ENCODE measurements around the gene ARIH1. TPM values are rescaled to one million over a fixed set of nuclear protein-coding genes. Genes with fewer than 3 reads are reported as not detected.

ARIH1 gene
- total and polyA plus RNA-seq, 2 of the 8 experiments (the other 6 are each of a cell fraction or from before 2014, with no cell fraction given): 32.7 to 179 TPM

GRCh38 chr15:72532991-72533601 lies 59.0 kb downstream of the ARIH1 start:
- no peak overlapping the region for H2BK15ac ChIP-seq (ENCODE audit: low read length)
- H3K23ac ChIP-seq (ENCODE audit: insufficient read length): no peak overlapping the region
- H3K36me3 ChIP-seq (ENCODE audit: control insufficient read depth in 2 of 4, insufficient read depth in 4 of 4, low read length in 3 of 4): no peaks in the 10 kb centered on the region; a peak in 1 of 8 replicates
- H3K4me2 ChIP-seq (ENCODE audit: insufficient read depth in 1 of 2, low read depth in 2 of 2, low read length in 2 of 2): no peak overlapping the region
- ChIA-PET CTCF (ENCODE audit: partially characterized antibody) (interaction anchor here (0.5 to 2.9 kb wide), 26 partner anchors 9 to 220 kb away, joined by 3 to 16 read pairs (median 4); partner anchors contain the start of gene HEXA), POLR2A (ENCODE audit: partially characterized antibody) (no interaction called here)
- 88% methylated on average over 5 of the region's 5 CpGs; no CpG with 5 or more reads in 1 of the 2 experiments for WGBS, 2 experiments (ENCODE audit: extremely low coverage in 1 of 2, insufficient coverage in 1 of 2, insufficient read length in 1 of 2, insufficient replicate concordance in 2 of 2, low coverage in 1 of 2, low lambda C conversion rate in 2 of 2, missing lambda C conversion rate in 1 of 2)
- H3K4ac ChIP-seq (replicated peaks; ENCODE audit: insufficient read length, low read depth, low read length): no peak overlapping the region
- no peak overlapping the region for H2AFZ ChIP-seq (ENCODE audit: low read length)
- no peak overlapping the region for H3K27ac ChIP-seq (ENCODE audit: low read depth, low read length)
- no peaks in the 10 kb centered on the region for H3K4me1 ChIP-seq (replicated peaks in 1 of 4; ENCODE audit: control insufficient read depth in 3 of 4, insufficient read depth in 4 of 4, low read length in 3 of 4)
- peak; percentile 19 for FAIRE-seq
- H3K18ac ChIP-seq (ENCODE audit: extremely low read depth, low read length): no peak overlapping the region
- H2BK5ac ChIP-seq (ENCODE audit: low read depth, low read length): no peak overlapping the region
- H3K9ac ChIP-seq (replicated peaks in 1 of 4; ENCODE audit: extremely low read depth in 1 of 4, low read depth in 3 of 4, low read length in 3 of 4): no peak overlapping the region
- no peak overlapping the region for H2BK120ac ChIP-seq (replicated peaks; ENCODE audit: low read depth, low read length)
- H3K14ac ChIP-seq (ENCODE audit: insufficient read length): no peak overlapping the region
- H4K20me1 ChIP-seq (replicated peaks in 1 of 2; ENCODE audit: control insufficient read depth in 1 of 2, insufficient read depth in 2 of 2, low read length in 2 of 2): peaks cover 0 to 4% of the 10 kb centered on the region in 2 experiments
- H3K79me1 ChIP-seq (ENCODE audit: low read depth, low read length): no peaks in the 10 kb centered on the region
- no peaks in the 10 kb centered on the region for H3K9me3 ChIP-seq (ENCODE audit: insufficient read depth in 2 of 2, low read depth in 1 of 2, low read length in 1 of 2)
- no peak overlapping the region for H4K8ac ChIP-seq (ENCODE audit: extremely low read depth, insufficient read depth, low read length)
- no peak overlapping the region for H4K91ac ChIP-seq (replicated peaks; ENCODE audit: insufficient read length, low read length)
- H3K23me2 ChIP-seq (ENCODE audit: low read depth, low read length): no peaks in the 10 kb centered on the region
- no peaks in the 10 kb centered on the region for H3K27me3 ChIP-seq (replicated peaks in 1 of 4; ENCODE audit: control insufficient read depth in 3 of 4, extremely low read depth in 1 of 4, insufficient read depth in 3 of 4, low read length in 3 of 4)
- no peak overlapping the region for H2BK20ac ChIP-seq (ENCODE audit: low read length)
- DNase-seq (ENCODE audit: low read depth in 1 of 2, low spot score in 2 of 2): no peak
- H4K5ac ChIP-seq (ENCODE audit: insufficient read length, low read depth, low read length): no peak overlapping the region
- H3K79me2 ChIP-seq (ENCODE audit: control insufficient read depth in 1 of 2, insufficient read depth in 2 of 2, low read length in 2 of 2): peaks cover 3 to 53% of the 10 kb centered on the region in 2 experiments; a peak in 2 of 4 replicates
- H2AK5ac ChIP-seq (ENCODE audit: low read depth, low read length): no peak overlapping the region
- H2BK12ac ChIP-seq (ENCODE audit: low read depth, low read length): no peak overlapping the region
- no peak overlapping the region for H3K4me3 ChIP-seq (ENCODE audit: extremely low read depth in 1 of 4, insufficient read depth in 2 of 4, low read depth in 3 of 4, low read length in 4 of 4)
- H3K56ac ChIP-seq (replicated peaks; ENCODE audit: insufficient read length, low read depth, low read length): no peak overlapping the region
- TF ChIP-seq CTCF (IDR thresholded peaks at IDR 0.05; ENCODE audit: control extremely low read depth in 1 of 3, insufficient read depth in 1 of 3, low read depth in 1 of 3, low read length in 3 of 3) (peak; percentile 47 to 59 (median 55)), GTF2F1 (IDR thresholded peaks at IDR 0.05; ENCODE audit: borderline replicate concordance, low read depth, low read length) (no peak), RAD21 (IDR thresholded peaks at IDR 0.05 in 1 of 2, conservative IDR thresholded peaks at IDR 0.05 in 1 of 2; ENCODE audit: low read depth in 2 of 2, low read length in 2 of 2) (peak; percentile 56 to 61), E2F6 (IDR thresholded peaks at IDR 0.05) (no peak), ASH2L (IDR thresholded peaks at IDR 0.05; ENCODE audit: low read length) (no peak), SIX5 (IDR thresholded peaks at IDR 0.05; ENCODE audit: low read depth, low read length) (no peak), GABPA (IDR thresholded peaks at IDR 0.05; ENCODE audit: borderline replicate concordance, insufficient read depth, low read length) (no peak), SAP30 (IDR thresholded peaks at IDR 0.05; ENCODE audit: insufficient read depth, insufficient replicate concordance, low read length) (no peak), ZNF274 (IDR thresholded peaks at IDR 0.05; ENCODE audit: borderline replicate concordance, extremely low read depth, low read length) (no peak)
